OCI-LY7 (cell line): ENCODE data around the gene ISYNA1.

Experiments
- EZH2phosphoT487 ChIP-seq: fragments of 200-600 bp; sonication (generic); IDR thresholded peaks from 2 replicates; pipeline ENCODE4 v1.6.1; 2018; ENCODE audit warnings: low read depth, borderline replicate concordance, mild to moderate bottlenecking, mixed run types, antibody characterized with exemption, low read length, moderate library complexity, mixed read lengths
- TF ChIP-seq, protein P1 (sequence below): fragments of 200-600 bp; sonication (generic); conservative IDR thresholded peaks from 2 replicates; pipeline ENCODE4 v1.5.1; 2014; ENCODE audit warnings: mild to moderate bottlenecking, antibody characterized with exemption, low read length, moderate library complexity, mixed read lengths

DNA sequence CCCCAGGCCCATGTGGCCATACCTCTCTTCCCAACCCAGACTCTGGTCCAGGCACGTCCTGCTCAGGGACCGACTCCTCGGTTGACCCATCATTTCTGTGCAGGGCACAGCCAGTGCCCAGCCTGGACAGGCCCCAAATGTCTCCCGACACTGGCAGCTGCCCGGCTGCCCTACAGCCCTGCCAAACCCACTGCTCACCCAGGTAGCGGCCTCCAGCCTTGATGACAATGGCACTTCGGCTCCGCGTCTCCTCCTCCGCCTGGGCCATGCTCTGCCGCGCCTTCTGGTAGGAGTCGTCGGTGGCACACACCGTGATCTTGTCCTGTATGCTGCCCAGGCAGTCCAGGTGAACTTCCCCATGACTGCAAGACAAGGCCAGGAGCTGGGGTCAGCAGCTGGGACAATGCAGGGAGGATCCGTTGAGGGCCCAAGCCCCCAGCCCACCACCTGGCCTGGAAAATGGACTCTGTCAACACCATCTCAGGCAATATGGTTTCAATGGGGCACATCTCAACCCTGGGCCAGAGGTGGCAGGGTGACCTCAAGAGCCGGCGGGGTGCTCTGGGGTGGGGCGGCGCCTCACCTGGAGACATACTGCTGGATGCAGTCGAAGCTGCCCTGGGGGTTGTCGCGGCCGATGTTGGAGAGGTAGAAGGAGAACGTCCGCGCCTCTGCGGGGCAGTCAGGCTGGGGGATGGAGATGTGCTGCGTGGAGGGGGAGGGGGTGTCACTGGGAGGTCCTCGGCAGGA lies 27.5 kb upstream of the ISYNA1 start:
- no peak for TF ChIP-seq EZH2phosphoT487
- TF ChIP-seq, protein P1, sequence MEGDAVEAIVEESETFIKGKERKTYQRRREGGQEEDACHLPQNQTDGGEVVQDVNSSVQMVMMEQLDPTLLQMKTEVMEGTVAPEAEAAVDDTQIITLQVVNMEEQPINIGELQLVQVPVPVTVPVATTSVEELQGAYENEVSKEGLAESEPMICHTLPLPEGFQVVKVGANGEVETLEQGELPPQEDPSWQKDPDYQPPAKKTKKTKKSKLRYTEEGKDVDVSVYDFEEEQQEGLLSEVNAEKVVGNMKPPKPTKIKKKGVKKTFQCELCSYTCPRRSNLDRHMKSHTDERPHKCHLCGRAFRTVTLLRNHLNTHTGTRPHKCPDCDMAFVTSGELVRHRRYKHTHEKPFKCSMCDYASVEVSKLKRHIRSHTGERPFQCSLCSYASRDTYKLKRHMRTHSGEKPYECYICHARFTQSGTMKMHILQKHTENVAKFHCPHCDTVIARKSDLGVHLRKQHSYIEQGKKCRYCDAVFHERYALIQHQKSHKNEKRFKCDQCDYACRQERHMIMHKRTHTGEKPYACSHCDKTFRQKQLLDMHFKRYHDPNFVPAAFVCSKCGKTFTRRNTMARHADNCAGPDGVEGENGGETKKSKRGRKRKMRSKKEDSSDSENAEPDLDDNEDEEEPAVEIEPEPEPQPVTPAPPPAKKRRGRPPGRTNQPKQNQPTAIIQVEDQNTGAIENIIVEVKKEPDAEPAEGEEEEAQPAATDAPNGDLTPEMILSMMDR: no peak
